GM10266 (cell line): Measurements from ENCODE around the gene TBCB.
A peak's percentile ranks its signal among the peaks of the same experiment; 100 is the strongest.

Source experiments
- DNase-seq: peaks from one replicate; pipeline ENCODE4 v3.0.0; 2012; ENCODE audit errors: extremely low spot score
- TF ChIP-seq, protein P1 (sequence below): IDR thresholded peaks from 2 replicates; pipeline ENCODE4 v1.5.1; 2012; ENCODE audit warnings: mild to moderate bottlenecking, low read depth; ENCODE audit not compliant: control insufficient read depth, insufficient read depth; ENCODE audit errors: missing control alignments

Gene TBCB

DNA sequence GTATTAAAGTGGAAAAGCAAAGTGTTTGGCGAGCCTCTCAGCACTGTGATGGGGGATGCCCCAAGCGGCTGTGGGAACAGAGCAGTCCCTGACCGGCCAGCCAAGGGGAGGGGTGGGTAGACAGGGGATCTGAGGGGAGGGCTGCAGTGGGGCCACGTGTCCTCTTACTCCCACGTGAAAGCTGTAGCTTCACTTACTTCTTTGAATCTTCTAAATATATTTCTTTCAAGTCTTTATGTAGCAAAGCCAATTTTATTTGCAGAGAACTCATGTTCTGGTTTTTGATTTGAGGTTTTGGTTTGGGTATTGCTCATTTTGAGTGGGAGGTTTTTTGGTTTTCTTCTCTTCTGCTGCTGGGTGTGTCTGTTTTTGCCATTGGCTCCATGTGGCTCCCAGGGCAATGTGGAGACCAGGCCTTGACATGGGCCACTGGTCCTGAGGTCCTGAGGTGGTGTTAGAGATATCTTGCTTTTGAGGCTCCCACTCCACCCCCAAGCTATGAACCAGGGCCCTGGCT lies 22.1 kb upstream of the TBCB start:
- TF ChIP-seq, protein P1, sequence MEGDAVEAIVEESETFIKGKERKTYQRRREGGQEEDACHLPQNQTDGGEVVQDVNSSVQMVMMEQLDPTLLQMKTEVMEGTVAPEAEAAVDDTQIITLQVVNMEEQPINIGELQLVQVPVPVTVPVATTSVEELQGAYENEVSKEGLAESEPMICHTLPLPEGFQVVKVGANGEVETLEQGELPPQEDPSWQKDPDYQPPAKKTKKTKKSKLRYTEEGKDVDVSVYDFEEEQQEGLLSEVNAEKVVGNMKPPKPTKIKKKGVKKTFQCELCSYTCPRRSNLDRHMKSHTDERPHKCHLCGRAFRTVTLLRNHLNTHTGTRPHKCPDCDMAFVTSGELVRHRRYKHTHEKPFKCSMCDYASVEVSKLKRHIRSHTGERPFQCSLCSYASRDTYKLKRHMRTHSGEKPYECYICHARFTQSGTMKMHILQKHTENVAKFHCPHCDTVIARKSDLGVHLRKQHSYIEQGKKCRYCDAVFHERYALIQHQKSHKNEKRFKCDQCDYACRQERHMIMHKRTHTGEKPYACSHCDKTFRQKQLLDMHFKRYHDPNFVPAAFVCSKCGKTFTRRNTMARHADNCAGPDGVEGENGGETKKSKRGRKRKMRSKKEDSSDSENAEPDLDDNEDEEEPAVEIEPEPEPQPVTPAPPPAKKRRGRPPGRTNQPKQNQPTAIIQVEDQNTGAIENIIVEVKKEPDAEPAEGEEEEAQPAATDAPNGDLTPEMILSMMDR, result no peak
- peak; percentile 79 for DNase-seq

DNA sequence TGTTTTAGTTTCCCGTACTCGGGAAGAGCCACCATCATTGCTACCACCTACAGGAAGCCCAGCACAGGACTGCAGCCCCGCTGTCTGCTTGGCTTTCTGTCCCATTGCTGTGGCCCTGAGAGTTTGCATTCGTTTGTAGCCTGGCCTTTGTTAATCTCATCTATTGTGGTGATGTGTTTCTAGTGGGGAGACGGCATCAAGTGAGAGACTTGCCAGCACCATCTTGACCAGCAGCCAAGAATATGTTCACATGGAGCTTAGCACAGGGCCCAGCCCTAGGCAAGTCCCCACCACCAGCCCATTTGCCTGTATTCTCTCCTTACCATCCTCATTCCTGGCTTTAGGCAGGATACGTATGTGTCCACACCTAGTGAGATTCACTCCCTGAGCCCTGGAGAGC lies 21.6 kb upstream of the TBCB start:
- peak; percentile 65 for DNase-seq
- TF ChIP-seq, protein P1, result no peak

GRCh38 chr19:36097036-36097435 lies 18.2 kb upstream of the TBCB start:
- no peak for DNase-seq
- TF ChIP-seq, protein P1, result no peak

DNA sequence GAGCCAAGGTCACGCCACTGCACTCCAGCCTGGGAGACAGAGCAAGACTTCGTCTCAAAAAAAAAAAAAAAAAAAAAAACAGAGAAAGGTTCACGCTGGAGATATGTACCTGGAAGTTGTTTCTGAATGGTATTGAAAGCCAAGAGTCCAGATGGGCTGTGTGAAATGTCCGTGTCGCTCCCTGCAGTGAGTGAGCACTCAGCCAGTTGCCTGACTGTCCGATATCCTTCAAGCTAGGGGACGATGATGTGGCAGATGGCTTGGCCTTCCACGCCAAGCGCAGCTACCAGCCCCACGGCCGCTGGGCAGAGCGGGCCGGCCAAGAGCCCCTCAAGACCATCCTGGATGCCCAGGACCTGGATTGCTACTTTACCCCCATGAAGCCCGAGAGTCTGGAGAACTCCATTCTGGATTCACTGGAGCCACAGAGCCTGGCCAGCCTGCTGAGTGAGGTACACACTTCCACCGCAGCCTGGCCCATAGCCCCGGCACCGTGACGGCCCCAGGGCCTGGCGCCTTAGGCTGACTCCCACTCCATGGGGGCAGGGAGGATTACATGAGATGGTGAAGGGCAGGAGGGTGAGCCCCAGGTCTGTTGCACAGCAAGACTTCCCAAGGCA lies 16.0 kb upstream of the TBCB start:
- no peak for DNase-seq
- TF ChIP-seq, protein P1, result no peak

DNA sequence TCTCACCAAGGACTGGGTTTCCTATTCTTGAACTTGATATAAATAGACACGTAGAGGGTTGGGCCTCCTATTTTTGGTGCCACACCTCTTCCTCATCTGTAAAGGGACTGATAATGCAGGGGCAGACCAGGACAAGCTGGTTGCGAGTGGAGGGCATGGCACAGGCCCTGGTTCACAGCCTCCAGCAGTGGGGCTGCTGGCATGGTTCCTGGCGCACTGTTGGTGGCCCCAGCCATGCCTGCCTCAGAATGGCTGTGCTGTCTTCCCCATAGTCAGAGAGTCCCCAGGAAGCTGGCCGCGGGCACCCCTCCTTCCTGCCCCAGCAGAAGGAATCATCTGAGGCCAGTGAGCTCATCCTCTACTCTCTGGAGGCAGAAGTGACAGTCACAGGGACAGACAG lies 14.8 kb upstream of the TBCB start:
- DNase-seq, result no peak
- TF ChIP-seq, protein P1, result no peak

- TF ChIP-seq, protein P1, result no peak
- no peak for DNase-seq
Measured at GRCh38 chr19:36101550-36102327, 13.5 kb upstream of the TBCB start.
